T-helper 2 cell treated with Interferon-gamma antibody and Interleukin-4, amounts not matched to agents 5 μg/mL and 100 μg/mL, for 36 hours (primary cell): ENCODE results near the gene B4GALNT1.
"Not testable (repeated sequence)": the region's sequence is repeated elsewhere in the genome, so short reads cannot be mapped to it uniquely, and the experiment has no call there.

ENCODE experiments used
- DNase-seq: peaks from one replicate; pipeline ENCODE4 v3.0.0; 2021; ENCODE audit warnings: low spot score
- H3K27ac Mint-ChIP-seq: one replicate; pipeline ENCODE4 v1.8.0; 2021; ENCODE audit warnings: mild to moderate bottlenecking, mixed read lengths
- H3K27me3 Mint-ChIP-seq: one replicate; pipeline ENCODE4 v1.8.0; 2021; ENCODE audit warnings: low read depth, mixed read lengths
- H3K36me3 Mint-ChIP-seq: one replicate; pipeline ENCODE4 v1.8.0; 2021; ENCODE audit warnings: low read depth, mixed read lengths
- H3K4me1 Mint-ChIP-seq: one replicate; pipeline ENCODE4 v1.8.0; 2021; ENCODE audit warnings: low read depth, mixed read lengths
- H3K4me3 Mint-ChIP-seq: one replicate; pipeline ENCODE4 v1.8.0; 2022; ENCODE audit warnings: mild to moderate bottlenecking, moderate library complexity, mixed read lengths
- H3K9me3 Mint-ChIP-seq: one replicate; pipeline ENCODE4 v1.8.0; 2021; ENCODE audit warnings: mixed read lengths

Gene B4GALNT1

GRCh38 chr12:57620936-57621496 lies 12.0 kb downstream of the B4GALNT1 start:
- Mint-ChIP-seq H3K27ac (no peak overlapping the region), H3K4me3 (peak overlapping the region; percentile 80), H3K4me1 (peaks cover 13% of the 10 kb centered on the region), H3K27me3 (peaks cover 90% of the 10 kb centered on the region), H3K9me3 (no peaks in the 10 kb centered on the region), H3K36me3 (no peaks in the 10 kb centered on the region)
- no peak for DNase-seq

- no peak overlapping the region for H3K27ac Mint-ChIP-seq
- H3K27me3 Mint-ChIP-seq = peaks cover 85% of the 10 kb centered on the region
- no peaks in the 10 kb centered on the region for H3K9me3 Mint-ChIP-seq
- DNase-seq = no peak
- H3K4me3 Mint-ChIP-seq = peak overlapping the region; percentile 80
- H3K36me3 Mint-ChIP-seq = no peaks in the 10 kb centered on the region
- peaks cover 13% of the 10 kb centered on the region for H3K4me1 Mint-ChIP-seq
Measured at GRCh38 chr12:57620245-57620935, 12.6 kb downstream of the B4GALNT1 start.

GRCh38 chr12:57619434-57620244 lies 13.4 kb downstream of the B4GALNT1 start:
- DNase-seq = peak; percentile 17
- Mint-ChIP-seq H3K27me3 (peaks cover 83% of the 10 kb centered on the region), H3K36me3 (no peaks in the 10 kb centered on the region), H3K9me3 (no peaks in the 10 kb centered on the region), H3K4me3 (peak overlapping the region; percentile 56), H3K27ac (no peak overlapping the region), H3K4me1 (peaks cover 13% of the 10 kb centered on the region)

GRCh38 chr12:57618966-57619433 lies 14.0 kb downstream of the B4GALNT1 start:
- H3K36me3 Mint-ChIP-seq = no peaks in the 10 kb centered on the region
- DNase-seq = no peak
- H3K27ac Mint-ChIP-seq = no peak overlapping the region
- H3K4me3 Mint-ChIP-seq = peak overlapping the region; percentile 56
- peaks cover 82% of the 10 kb centered on the region for H3K27me3 Mint-ChIP-seq
- H3K4me1 Mint-ChIP-seq = peaks cover 15% of the 10 kb centered on the region
- H3K9me3 Mint-ChIP-seq = no peaks in the 10 kb centered on the region

- not testable (repeated sequence) for H3K27ac Mint-ChIP-seq, H3K9me3 Mint-ChIP-seq, H3K4me3 Mint-ChIP-seq, DNase-seq, H3K36me3 Mint-ChIP-seq
- peaks cover 80% of the 10 kb centered on the region for H3K27me3 Mint-ChIP-seq
- H3K4me1 Mint-ChIP-seq = peaks cover 16% of the 10 kb centered on the region
Measured at GRCh38 chr12:57618431-57618830, 14.6 kb downstream of the B4GALNT1 start.

- DNase-seq = no peak
- no peak overlapping the region for H3K4me3 Mint-ChIP-seq
- H3K36me3 Mint-ChIP-seq = no peaks in the 10 kb centered on the region
- H3K9me3 Mint-ChIP-seq = no peaks in the 10 kb centered on the region
- peaks cover 16% of the 10 kb centered on the region for H3K4me1 Mint-ChIP-seq
- H3K27me3 Mint-ChIP-seq = peaks cover 81% of the 10 kb centered on the region
- no peak overlapping the region for H3K27ac Mint-ChIP-seq
Measured at GRCh38 chr12:57617942-57618341, 15.1 kb downstream of the B4GALNT1 start.

- DNase-seq = no peak
- H3K4me3 Mint-ChIP-seq = no peak overlapping the region
- H3K36me3 Mint-ChIP-seq = no peaks in the 10 kb centered on the region
- peaks cover 79% of the 10 kb centered on the region for H3K27me3 Mint-ChIP-seq
- H3K9me3 Mint-ChIP-seq = no peaks in the 10 kb centered on the region
- no peak overlapping the region for H3K27ac Mint-ChIP-seq
- H3K4me1 Mint-ChIP-seq = peaks cover 13% of the 10 kb centered on the region
Measured at GRCh38 chr12:57616383-57617101, 16.5 kb downstream of the B4GALNT1 start.

- H3K27ac Mint-ChIP-seq = no peak overlapping the region
- H3K4me3 Mint-ChIP-seq = no peak overlapping the region
- no peaks in the 10 kb centered on the region for H3K36me3 Mint-ChIP-seq
- DNase-seq = no peak
- H3K9me3 Mint-ChIP-seq = no peaks in the 10 kb centered on the region
- peaks cover 7% of the 10 kb centered on the region for H3K4me1 Mint-ChIP-seq
- H3K27me3 Mint-ChIP-seq = peaks cover 70% of the 10 kb centered on the region
Measured at GRCh38 chr12:57615637-57616036, 17.4 kb downstream of the B4GALNT1 start.

- Mint-ChIP-seq H3K27ac (no peak overlapping the region), H3K27me3 (peaks cover 66% of the 10 kb centered on the region), H3K9me3 (no peaks in the 10 kb centered on the region), H3K4me3 (no peak overlapping the region), H3K4me1 (peaks cover 9% of the 10 kb centered on the region), H3K36me3 (peaks cover 1% of the 10 kb centered on the region)
- DNase-seq = no peak
Measured at GRCh38 chr12:57614948-57615500, 18.0 kb downstream of the B4GALNT1 start.

- peaks cover 1% of the 10 kb centered on the region for H3K36me3 Mint-ChIP-seq
- H3K9me3 Mint-ChIP-seq = no peaks in the 10 kb centered on the region
- no peak overlapping the region for H3K4me3 Mint-ChIP-seq
- no peak for DNase-seq
- no peak overlapping the region for H3K27ac Mint-ChIP-seq
- peaks cover 62% of the 10 kb centered on the region for H3K27me3 Mint-ChIP-seq
- H3K4me1 Mint-ChIP-seq = peaks cover 9% of the 10 kb centered on the region
Measured at GRCh38 chr12:57614178-57614947, 18.6 kb downstream of the B4GALNT1 start.

- H3K9me3 Mint-ChIP-seq = no peaks in the 10 kb centered on the region
- no peak for DNase-seq
- H3K4me3 Mint-ChIP-seq = no peak overlapping the region
- peaks cover 6% of the 10 kb centered on the region for H3K4me1 Mint-ChIP-seq
- H3K27ac Mint-ChIP-seq = no peak overlapping the region
- H3K27me3 Mint-ChIP-seq = peaks cover 54% of the 10 kb centered on the region
- peaks cover 3% of the 10 kb centered on the region for H3K36me3 Mint-ChIP-seq
Measured at GRCh38 chr12:57613427-57614109, 19.4 kb downstream of the B4GALNT1 start.

GRCh38 chr12:57612711-57613426 lies 20.1 kb downstream of the B4GALNT1 start:
- Mint-ChIP-seq H3K9me3 (no peaks in the 10 kb centered on the region), H3K27ac (no peak overlapping the region), H3K4me1 (peaks cover 6% of the 10 kb centered on the region), H3K27me3 (peaks cover 47% of the 10 kb centered on the region), H3K36me3 (peaks cover 3% of the 10 kb centered on the region), H3K4me3 (no peak overlapping the region)
- no peak for DNase-seq
